Amniotic stem cell (primary cell): ENCODE measurements around the gene PCCB.
"Not testable (repeated sequence)": the region's sequence is repeated elsewhere in the genome, so short reads cannot be mapped to it uniquely, and the experiment has no call there.

Experiments
- DNase-seq: peaks from one replicate; lab custom pipeline; 2025; lab: John Stamatoyannopoulos, UW

The PCCB gene

GRCh38 chr3:136262559-136262958 is 12.4 kb downstream of the PCCB start:
- DNase-seq = no peak

DNA sequence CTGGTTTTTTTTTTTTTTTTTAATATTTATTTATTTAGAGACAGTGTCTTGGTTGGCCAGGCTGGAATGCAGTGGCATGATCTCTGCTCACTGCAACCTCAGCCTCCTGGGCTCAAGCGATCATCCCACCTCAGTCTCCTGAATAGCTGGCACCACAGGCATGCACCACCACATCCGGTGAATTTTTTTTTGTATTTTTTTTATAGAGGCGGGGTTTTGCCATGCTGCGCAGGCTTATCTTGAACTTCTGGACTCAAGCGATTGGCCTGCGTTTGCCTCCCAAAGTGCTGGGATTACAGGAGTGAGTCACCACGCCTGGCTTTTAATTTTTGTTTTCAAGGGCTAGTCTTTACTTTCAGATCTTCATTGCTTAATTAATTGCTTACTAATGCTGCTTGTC is 13.1 kb downstream of the PCCB start:
- DNase-seq = no peak

- not testable (repeated sequence) for DNase-seq
These were observed 16.5 kb downstream of the PCCB start for GRCh38 chr3:136266468-136267125.

DNA sequence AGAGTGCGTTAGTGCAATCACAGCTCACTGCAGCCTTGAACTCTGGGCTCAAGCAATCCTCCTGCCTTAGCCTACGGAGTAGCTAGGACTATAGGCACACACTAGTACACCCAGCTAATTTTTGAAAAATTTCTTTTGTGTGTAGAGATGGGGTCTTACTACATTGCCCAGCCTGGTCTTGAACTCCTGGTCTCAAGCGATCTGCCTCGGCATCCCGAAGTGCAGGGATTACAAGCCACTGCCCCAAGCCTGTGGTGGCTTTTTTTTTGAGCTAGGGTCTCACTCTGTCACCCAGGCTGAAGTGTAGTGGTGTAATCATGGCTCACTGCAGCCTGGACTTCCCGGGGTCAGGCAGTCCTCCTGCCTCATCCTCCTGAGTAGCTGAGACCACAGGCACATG is 17.1 kb downstream of the PCCB start:
- DNase-seq = no peak

DNA sequence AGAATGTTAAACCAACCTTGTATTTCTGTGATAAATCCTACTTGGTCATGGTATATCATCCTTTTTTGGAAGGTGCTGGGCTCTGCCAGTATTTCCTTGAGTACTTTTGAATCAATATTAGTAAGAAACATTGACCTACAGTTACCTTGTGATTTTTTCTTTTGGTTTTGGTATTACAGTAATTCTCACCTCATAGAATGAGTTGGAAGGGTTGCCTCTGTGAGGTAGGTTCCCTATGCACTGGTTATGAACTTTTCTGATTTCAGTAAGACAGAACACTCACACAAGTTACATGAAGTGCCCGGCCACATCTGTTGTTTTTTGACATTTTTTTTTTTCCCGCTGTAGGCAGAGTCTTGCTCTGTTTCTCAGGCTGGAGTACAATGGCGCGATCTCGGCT is 20.0 kb downstream of the PCCB start:
- DNase-seq = no peak

- not testable (repeated sequence) for DNase-seq
These were observed 21.5 kb downstream of the PCCB start for GRCh38 chr3:136271626-136272025.

DNA sequence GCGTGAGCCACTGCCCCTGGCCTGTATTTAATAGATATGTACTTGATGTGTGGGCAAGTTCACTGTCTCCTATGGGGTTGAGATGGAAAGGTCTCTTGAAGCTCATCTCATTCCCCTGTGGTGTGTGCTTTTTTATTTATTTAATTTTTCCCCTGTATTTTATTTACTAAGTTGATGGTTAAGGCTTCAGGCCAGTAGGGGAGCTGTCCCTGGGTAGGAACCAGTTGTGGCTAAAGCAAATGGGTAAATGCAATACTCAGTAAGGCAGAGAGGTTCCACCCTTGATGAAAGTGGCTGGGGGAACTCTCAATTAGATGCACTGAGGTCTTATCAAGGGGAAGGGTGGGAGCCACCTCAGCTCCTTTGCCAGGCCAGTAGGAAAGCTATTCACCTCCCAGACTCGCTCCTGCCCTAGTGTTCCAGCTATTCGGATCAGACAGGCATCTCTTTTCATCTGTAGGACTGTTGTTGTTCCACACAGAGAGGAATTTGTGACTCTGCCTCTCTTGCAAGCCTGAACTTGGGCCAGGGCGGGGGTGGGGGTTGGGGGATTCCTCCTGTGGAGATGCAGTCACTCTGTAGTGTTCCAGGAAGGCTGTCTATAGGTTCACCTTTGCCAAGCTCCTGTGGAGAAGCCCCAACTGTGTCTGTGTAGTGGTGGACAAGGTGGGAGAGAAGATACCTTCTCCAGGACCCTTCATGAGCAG is 26.1 kb downstream of the PCCB start:
- no peak for DNase-seq

GRCh38 chr3:136277115-136277514 is 27.0 kb downstream of the PCCB start:
- no peak for DNase-seq

- DNase-seq = no peak
These were observed 27.5 kb downstream of the PCCB start for GRCh38 chr3:136277634-136278033.

DNA sequence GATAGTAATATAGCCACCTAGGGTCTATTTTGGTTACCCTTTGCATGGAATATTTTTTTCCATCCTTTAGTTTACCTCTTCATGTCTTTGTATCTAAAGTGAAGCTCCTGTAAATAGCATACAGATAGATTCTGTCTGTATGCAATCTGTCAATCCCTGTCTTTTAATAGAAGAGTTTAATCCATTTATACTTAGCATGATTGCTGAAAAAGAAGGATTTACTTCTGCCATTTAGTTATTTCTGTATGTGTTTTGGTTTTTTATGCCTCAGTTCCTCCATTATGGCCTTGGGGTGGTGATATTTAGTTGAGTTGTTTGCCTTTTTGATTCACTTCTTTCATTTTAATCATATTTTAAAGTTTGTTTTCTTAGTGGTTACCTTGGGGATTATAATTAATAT is 29.0 kb downstream of the PCCB start:
- no peak for DNase-seq

- DNase-seq = no peak
These were observed 30.8 kb downstream of the PCCB start for GRCh38 chr3:136280961-136281360.

DNA sequence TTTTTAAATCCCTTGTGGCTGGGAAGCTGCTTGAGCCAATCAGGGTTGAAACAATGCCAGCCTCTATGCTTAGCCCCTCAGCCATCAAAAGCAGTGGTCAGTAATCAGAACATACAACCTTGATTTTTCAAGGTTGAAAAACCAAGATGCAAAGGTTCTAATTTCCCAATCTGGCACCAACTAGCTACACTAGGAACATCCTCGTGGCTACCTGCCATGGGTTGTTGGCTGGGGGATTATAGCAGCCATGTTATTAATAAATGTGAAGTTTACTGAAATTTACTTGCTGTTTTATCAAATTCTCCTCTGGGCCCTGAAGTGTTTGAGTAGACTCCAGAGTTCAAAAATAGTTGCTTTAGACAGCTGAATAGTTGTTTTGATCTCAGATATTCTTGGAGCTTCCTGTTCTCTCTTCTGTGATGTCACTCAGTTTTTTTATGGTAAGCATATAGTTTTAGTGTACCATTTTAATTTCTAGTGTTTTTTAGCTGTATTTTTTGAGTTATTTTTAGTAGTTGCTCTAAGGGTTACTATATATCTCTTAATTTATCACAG is 31.9 kb downstream of the PCCB start:
- no peak for DNase-seq

GRCh38 chr3:136283627-136284026 is 33.5 kb downstream of the PCCB start:
- no peak for DNase-seq

- DNase-seq = no peak
These were observed 41.2 kb downstream of the PCCB start for GRCh38 chr3:136291302-136291701.

- no peak for DNase-seq
These were observed 42.4 kb downstream of the PCCB start for GRCh38 chr3:136292500-136292899.

DNA sequence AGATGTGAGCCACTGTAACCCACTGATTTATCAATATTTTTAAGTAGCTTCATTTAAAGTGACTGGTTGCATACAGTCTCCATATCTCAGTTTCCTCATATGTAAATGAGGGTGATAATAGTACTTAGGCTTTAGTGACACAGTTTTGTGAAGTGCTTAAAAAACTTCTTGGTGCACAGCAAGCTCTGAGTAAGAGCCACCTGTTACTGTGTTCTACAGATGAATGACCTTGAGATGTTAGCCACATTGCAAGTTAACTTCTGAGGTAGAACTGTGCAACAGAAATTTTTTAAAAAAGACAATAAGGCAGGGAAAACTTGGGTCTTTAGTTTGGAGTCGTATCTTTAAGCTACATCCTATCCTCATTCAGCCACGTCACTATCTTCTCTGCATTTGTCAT is 43.1 kb downstream of the PCCB start:
- DNase-seq = no peak

DNA sequence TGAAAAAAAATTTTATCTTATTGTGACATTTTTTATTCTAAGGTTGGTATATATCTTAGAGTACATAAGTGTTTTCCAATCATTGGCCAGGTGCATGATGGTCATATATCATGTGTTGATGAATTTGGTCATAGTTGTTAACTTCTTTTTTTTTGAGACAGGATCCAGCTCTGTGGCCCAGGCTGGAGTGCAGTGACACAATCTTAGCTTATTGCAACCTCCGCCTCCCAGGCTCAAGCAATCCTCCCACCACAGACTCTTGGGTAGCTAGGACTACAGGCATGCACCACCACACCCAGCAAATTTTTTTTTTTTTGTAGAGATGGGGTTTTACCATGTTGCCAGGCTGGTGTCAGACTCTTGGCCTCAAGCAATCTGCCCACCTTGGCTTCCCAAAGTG is 44.0 kb downstream of the PCCB start:
- DNase-seq = no peak

GRCh38 chr3:136296960-136297359 is 46.8 kb downstream of the PCCB start:
- DNase-seq = no peak

- DNase-seq = no peak
These were observed 47.7 kb downstream of the PCCB start for GRCh38 chr3:136297826-136298225.

DNA sequence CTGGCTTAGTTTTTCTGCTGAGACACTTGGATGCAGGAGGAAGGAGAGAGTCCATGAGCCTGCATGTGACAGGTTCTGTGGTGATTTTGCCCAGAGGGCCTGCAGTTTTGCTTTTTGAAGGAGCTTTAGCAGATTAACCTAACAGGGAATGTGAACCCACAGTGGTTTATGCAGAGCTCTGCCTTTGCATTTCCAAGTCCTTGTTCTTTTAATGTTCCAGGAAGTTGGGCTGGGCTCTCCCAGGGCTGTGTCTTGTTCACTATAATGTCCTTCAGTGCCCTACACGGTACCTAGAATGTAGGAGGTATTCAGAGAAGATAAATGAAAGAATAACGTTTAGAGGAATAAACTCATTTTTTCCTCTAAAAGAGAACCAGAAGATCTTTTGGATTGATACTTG is 50.3 kb downstream of the PCCB start:
- DNase-seq = no peak

DNA sequence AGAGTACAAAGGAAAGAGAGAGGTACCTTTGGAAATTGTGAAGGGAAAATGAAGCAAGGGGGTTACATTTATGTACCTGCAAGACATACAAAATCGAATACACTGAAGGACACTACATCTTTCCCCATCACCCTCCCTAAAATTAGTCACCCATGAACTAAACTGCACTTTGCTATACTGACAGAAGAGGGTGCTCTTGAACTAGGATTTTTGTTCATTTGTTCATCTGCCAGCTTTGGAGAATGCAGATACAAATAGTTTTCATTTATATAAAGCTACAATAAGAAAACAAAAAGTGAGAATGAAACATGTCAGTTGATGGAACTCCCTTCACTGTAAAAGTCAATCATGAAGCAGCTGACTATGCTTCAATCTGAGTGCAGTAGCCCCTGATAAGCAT is 55.7 kb downstream of the PCCB start:
- no peak for DNase-seq

DNA sequence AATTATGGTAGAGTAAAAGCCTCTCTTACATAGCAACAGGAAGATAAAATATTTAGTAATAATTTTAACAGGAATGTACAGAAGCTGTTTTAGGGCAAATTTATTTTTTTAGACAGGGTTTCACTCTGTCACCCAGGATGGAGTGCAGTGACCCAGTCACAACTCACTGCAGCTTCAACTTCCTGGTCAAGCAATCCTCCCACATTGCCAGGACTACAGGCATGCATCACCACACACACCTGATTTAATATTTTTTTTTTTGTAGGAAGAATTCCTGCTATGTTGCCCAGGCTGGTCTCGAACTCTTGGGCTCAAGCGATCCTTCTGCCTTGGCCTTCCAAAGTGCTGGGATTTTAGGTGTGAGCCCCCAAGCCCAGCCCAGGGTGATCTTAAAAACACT is 61.1 kb downstream of the PCCB start:
- no peak for DNase-seq

- DNase-seq = no peak
These were observed 61.8 kb downstream of the PCCB start for GRCh38 chr3:136311968-136312367.

DNA sequence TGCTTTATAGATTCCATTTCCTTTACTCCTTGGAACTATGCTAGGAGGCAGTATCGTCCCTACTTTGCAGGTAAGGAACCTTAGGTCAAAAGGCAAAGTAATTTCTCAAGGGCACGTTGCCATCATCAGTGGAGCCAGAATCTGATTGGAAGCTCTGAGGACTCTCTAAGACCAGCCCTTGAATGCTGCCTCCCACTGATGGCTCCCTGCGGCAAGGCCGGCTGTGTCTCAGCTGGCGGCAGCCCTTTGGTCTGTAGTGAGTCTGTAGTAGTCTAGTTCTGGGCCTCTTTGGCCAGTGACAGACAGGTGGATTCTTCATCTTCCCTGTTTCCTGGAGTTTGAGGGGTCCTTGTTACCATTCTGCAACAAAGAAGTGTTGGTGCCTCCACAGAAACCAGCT is 76.2 kb downstream of the PCCB start:
- DNase-seq = no peak
